ENCODE data around the gene C1orf198.

C1orf198 gene

GRCh38 chr1:230909974-230910754, 41.8 kb upstream of the C1orf198 start:
- no peak overlapping the region for H3K4me3 ChIP-seq (replicated peaks; ENCODE audit: insufficient read depth, low read length)
- no peak for TF ChIP-seq CTCF (IDR thresholded peaks at IDR 0.05; ENCODE audit: insufficient read depth, low read length)
- TF ChIP-seq POLR2AphosphoS5 (IDR thresholded peaks at IDR 0.05; ENCODE audit: low read depth), result no peak
- TF ChIP-seq GABPA (IDR thresholded peaks at IDR 0.05; ENCODE audit: low read depth), result no peak
- no peak for TF ChIP-seq SPI1 (IDR thresholded peaks at IDR 0.05; ENCODE audit: borderline replicate concordance, low read depth)
- no peak for TF ChIP-seq REST (IDR thresholded peaks at IDR 0.05; ENCODE audit: insufficient replicate concordance, low read depth)

GRCh38 chr1:230907472-230908205, 39.3 kb upstream of the C1orf198 start:
- Histone ChIP-seq H3K27ac (replicated peaks) (no peak overlapping the region), H3K27me3 (ENCODE audit: insufficient read depth, poor library complexity, severe bottlenecking) (no peaks in the 10 kb centered on the region), H3K4me3 (replicated peaks; ENCODE audit: insufficient read depth, low read length) (no peak overlapping the region)
- no peak for DNase-seq (ENCODE audit: low read depth in 1 of 2, low spot score in 1 of 2)
- TF ChIP-seq REST (IDR thresholded peaks at IDR 0.05; ENCODE audit: insufficient replicate concordance, low read depth), result no peak
- no peak for TF ChIP-seq GABPA (IDR thresholded peaks at IDR 0.05; ENCODE audit: low read depth)

More at GRCh38 chr1:230909974-230910754, 41.8 kb upstream of the C1orf198 start:
- DNase-seq (ENCODE audit: low read depth in 1 of 2, low spot score in 1 of 2), result no peak
- H3K27me3 ChIP-seq (ENCODE audit: insufficient read depth, poor library complexity, severe bottlenecking), result no peaks in the 10 kb centered on the region
- H3K27ac ChIP-seq (replicated peaks), result no peak overlapping the region

GRCh38 chr1:230906226-230906625, 37.9 kb upstream of the C1orf198 start:
- H3K27ac ChIP-seq (replicated peaks), result no peak overlapping the region
- H3K27me3 ChIP-seq (ENCODE audit: insufficient read depth, poor library complexity, severe bottlenecking), result no peaks in the 10 kb centered on the region
- DNase-seq (ENCODE audit: low read depth in 1 of 2, low spot score in 1 of 2), result no peak
- H3K4me3 ChIP-seq (replicated peaks; ENCODE audit: insufficient read depth, low read length), result no peak overlapping the region
- no peak for TF ChIP-seq POLR2AphosphoS5 (IDR thresholded peaks at IDR 0.05; ENCODE audit: low read depth)
- no peak for TF ChIP-seq CTCF (IDR thresholded peaks at IDR 0.05; ENCODE audit: insufficient read depth, low read length)
- TF ChIP-seq GABPA (IDR thresholded peaks at IDR 0.05; ENCODE audit: low read depth), result no peak
- no peak for TF ChIP-seq REST (IDR thresholded peaks at IDR 0.05; ENCODE audit: insufficient replicate concordance, low read depth)
- no peak for TF ChIP-seq SPI1 (IDR thresholded peaks at IDR 0.05; ENCODE audit: borderline replicate concordance, low read depth)

Data from HL-60 (cell line).